HCT116 (cell line): ENCODE measurements around the gene KCNMB2. TPM values are rescaled to one million over a fixed set of nuclear protein-coding genes. Genes with fewer than 3 reads are reported as not detected.

Source experiments
- ATAC-seq: fragments of 200-7000 bp; cut with Tn5 transposase; 2 replicates; pipeline ENCODE4 v1.9.1; 2020; ENCODE audit warnings: mild to moderate bottlenecking, moderate library complexity
- BruUV-seq: library from RNA; stranded (reverse); fragments of 400-500 nt; replicated peaks from 2 replicates; lab custom pipeline; 2021; lab: Mats Ljungman, UMichigan
- CTCF ChIA-PET: fragments of 300-600 bp; sonication (Branson Sonifier 250); formaldehyde crosslinking; loops from one replicate; lab custom pipeline; 2021; ENCODE audit warnings: antibody characterized with exemption; lab: Charles Lee
- POLR2A ChIA-PET: fragments of 300-600, 350-600 bp; sonication (Branson Sonifier 250); formaldehyde crosslinking; loops from one replicate; lab custom pipeline; 2021; ENCODE audit warnings: antibody characterized with exemption; lab: Charles Lee
- RAD21 ChIA-PET, 2 experiments: fragments of 300-600 bp; sonication (Branson Sonifier 250); formaldehyde crosslinking; loops; one replicate each; lab custom pipeline; 2023; ENCODE audit warnings: low total read pairs in 2 of 2; ENCODE audit not compliant: uncharacterized antibody in 2 of 2, unreplicated experiment in 2 of 2, low non-redundant PET in 1 of 2; lab: Charles Lee
- DNase-seq: peaks from one replicate; pipeline ENCODE4 v3.0.0-alpha.2; 2010; ENCODE audit warnings: low read depth, low spot score
- H2AFZ ChIP-seq: fragments of 200-600 bp; shearing (Covaris generic), sonication (generic); 2 replicates; pipeline ENCODE4 v1.6.1; 2017; ENCODE audit warnings: low read depth, mixed run types, mixed read lengths, antibody characterized with exemption, low read length; ENCODE audit not compliant: poor library complexity, severe bottlenecking
- H3K27ac ChIP-seq: 2 replicates; pipeline ENCODE4 v1.5.1; 2012; ENCODE audit warnings: low read depth, low read length
- H3K27me3 ChIP-seq: fragments of 200-600 bp; sonication (generic); 2 replicates; pipeline ENCODE4 v1.6.1; 2016; ENCODE audit warnings: mixed run types, low read length, mixed read lengths; ENCODE audit not compliant: insufficient read depth
- H3K36me3 ChIP-seq, 2 experiments: fragments of 200-500 bp in 1 of 2; fragments of 200-600 bp in 1 of 2; sonication (Bioruptor generic) in 1 of 2; sonication (generic) in 1 of 2; 2 replicates each; pipeline versions ENCODE4 v1.5.1 to v1.6.1; 2014 to 2016; ENCODE audit warnings: low read length in 2 of 2, inconsistent platforms in 1 of 2, mixed read lengths in 1 of 2, mixed run types in 1 of 2; ENCODE audit not compliant: insufficient read depth in 2 of 2, control insufficient read depth in 1 of 2
- H3K4me1 ChIP-seq, 2 experiments: fragments of 200-600 bp in 1 of 2; sonication (generic) in 1 of 2; 2 replicates each; pipeline versions ENCODE4 v1.5.1 to v1.6.1; 2012 to 2017; ENCODE audit warnings: low read length in 2 of 2, inconsistent platforms in 1 of 2, mild to moderate bottlenecking in 1 of 2, mixed read lengths in 1 of 2, mixed run types in 1 of 2, moderate library complexity in 1 of 2; ENCODE audit not compliant: insufficient read depth in 2 of 2, control insufficient read depth in 1 of 2
- H3K4me2 ChIP-seq: fragments of 200-600 bp; sonication (generic); 2 replicates; pipeline ENCODE4 v1.6.1; 2017; ENCODE audit warnings: mixed run types, low read length, mixed read lengths
- H3K4me3 ChIP-seq, 2 experiments: fragments of 200-600 bp in 1 of 2; sonication (generic) in 1 of 2; replicated peaks in 1 of 2; 2 replicates each; pipeline ENCODE4 v1.5.1; 2011 to 2016; ENCODE audit warnings: low read length in 2 of 2, control low read depth in 1 of 2, low read depth in 1 of 2, mild to moderate bottlenecking in 1 of 2, mixed read lengths in 1 of 2, mixed run types in 1 of 2
- H3K79me2 ChIP-seq: fragments of 200-600 bp; sonication (generic); 2 replicates; pipeline ENCODE4 v1.6.1; 2017; ENCODE audit warnings: mild to moderate bottlenecking, mixed run types, low read length, moderate library complexity, mixed read lengths; ENCODE audit not compliant: insufficient read depth
- H3K9ac ChIP-seq: fragments of 200-600 bp; sonication (generic); 2 replicates; pipeline ENCODE4 v1.6.1; 2016; ENCODE audit warnings: low read length, mixed read lengths
- H3K9me2 ChIP-seq: fragments of 200-600 bp; sonication (generic), shearing (Covaris generic); 2 replicates; pipeline ENCODE4 v1.6.1; 2017; ENCODE audit warnings: mixed run types, mild to moderate bottlenecking, moderate library complexity; ENCODE audit not compliant: insufficient read depth
- H3K9me3 ChIP-seq, 2 experiments: fragments of 200-500 bp in 1 of 2; fragments of 200-600 bp in 1 of 2; sonication (Bioruptor generic) in 1 of 2; sonication (generic) in 1 of 2; 2 replicates each; pipeline ENCODE4 v1.6.1; 2014 to 2017; ENCODE audit warnings: low read length in 2 of 2, mixed read lengths in 2 of 2, inconsistent platforms in 1 of 2, low read depth in 1 of 2, mild to moderate bottlenecking in 1 of 2, mixed run types in 1 of 2, moderate library complexity in 1 of 2; ENCODE audit not compliant: control insufficient read depth in 1 of 2, insufficient read depth in 1 of 2
- H4K20me1 ChIP-seq: fragments of 200-600 bp; sonication (generic), shearing (Covaris generic); 2 replicates; pipeline ENCODE4 v1.6.1; 2017; ENCODE audit warnings: mixed run types, mild to moderate bottlenecking, moderate library complexity; ENCODE audit not compliant: insufficient read depth
- ATF3 ChIP-seq: IDR thresholded peaks from 2 replicates; pipeline ENCODE4 v1.6.1; 2012
- CBX3 ChIP-seq: IDR thresholded peaks from 2 replicates; pipeline ENCODE4 v1.6.1; 2012; ENCODE audit warnings: low read depth
- EGR1 ChIP-seq: IDR thresholded peaks from 2 replicates; pipeline ENCODE4 v1.6.1; 2012; ENCODE audit warnings: low read depth
- EZH2 ChIP-seq: fragments of 200-600 bp; sonication (generic); IDR thresholded peaks from 2 replicates; pipeline ENCODE4 v1.6.1; 2017; ENCODE audit warnings: antibody characterized with exemption, mixed run types
- EZH2phosphoT487 ChIP-seq: fragments of 200-600 bp; IDR thresholded peaks from 2 replicates; pipeline ENCODE4 v1.6.1; 2018; ENCODE audit warnings: antibody characterized with exemption, borderline replicate concordance
- JUND ChIP-seq: IDR thresholded peaks from 2 replicates; pipeline ENCODE4 v1.6.1; 2012
- MAX ChIP-seq: IDR thresholded peaks from 2 replicates; pipeline ENCODE4 v1.6.1; 2012
- RAD21 ChIP-seq: IDR thresholded peaks from 2 replicates; pipeline ENCODE4 v1.6.1; 2012; ENCODE audit warnings: low read depth, mild to moderate bottlenecking
- REST ChIP-seq: IDR thresholded peaks from 2 replicates; pipeline ENCODE4 v1.6.1; 2012; ENCODE audit warnings: low read depth
- SIN3A ChIP-seq: IDR thresholded peaks from 2 replicates; pipeline ENCODE4 v1.6.1; 2012; ENCODE audit warnings: low read depth
- TCF7L2 ChIP-seq: IDR thresholded peaks from 2 replicates; pipeline ENCODE4 v1.7.0; 2011; ENCODE audit warnings: borderline replicate concordance, inconsistent platforms; ENCODE audit not compliant: insufficient read depth, insufficient read length; ENCODE audit errors: extremely low read depth
- ZBTB33 ChIP-seq: IDR thresholded peaks from 2 replicates; pipeline ENCODE4 v1.6.1; 2011; ENCODE audit warnings: mild to moderate bottlenecking, low read length, moderate library complexity; ENCODE audit not compliant: insufficient replicate concordance; ENCODE audit errors: extremely low read depth
- ZFX ChIP-seq: fragments of 450-650 bp; IDR thresholded peaks from 2 replicates; pipeline ENCODE4 v1.6.1; 2017
- intact Hi-C: fragments of 100-400 bp; cut with micrococcal nuclease; formaldehyde crosslinking; loops from 2 replicates; pipeline ENCODE4 v1.10.0; 2022
- total RNA-seq: library from RNA; stranded (reverse); gene quantifications from one replicate; pipeline ENCODE4 v1.2.1, GENCODE V29; 2021; ENCODE audit not compliant: unreplicated experiment

The KCNMB2 gene
- total RNA-seq, 1 experiment from 2014 or later, result not detected

GRCh38 chr3:178680037-178680436 is 143.8 kb downstream of the KCNMB2 start:
- Histone ChIP-seq H3K79me2 (no peaks in the 10 kb centered on the region), H3K4me1 (no peaks in the 10 kb centered on the region), H3K36me3 (no peaks in the 10 kb centered on the region), H3K9ac (no peak overlapping the region), H3K27me3 (no peaks in the 10 kb centered on the region), H3K27ac (no peak overlapping the region), H4K20me1 (no peaks in the 10 kb centered on the region)
- DNase-seq (no peak), ATAC-seq (no peak)
- intact Hi-C loops, result no loop called here
- CTCF ChIA-PET, result no interaction called here
- TF ChIP-seq EZH2phosphoT487, result no peak
- TF ChIP-seq CBX3, result no peak
- no peak for TF ChIP-seq EZH2
- no peak for TF ChIP-seq ZBTB33
- TF ChIP-seq RAD21, result no peak
- no peak for TF ChIP-seq JUND
- TF ChIP-seq, all 23 proteins: peak for 0
- ChIA-PET POLR2A (no interaction called here), RAD21 (no interaction called here)
- Histone ChIP-seq H3K4me3 (no peak overlapping the region), H3K9me3 (no peaks in the 10 kb centered on the region), H3K4me2 (no peak overlapping the region), H2AFZ (no peak overlapping the region), H3K9me2 (no peaks in the 10 kb centered on the region)
- no TSS peak for BruUV-seq

GRCh38 chr3:178680489-178680888 is 144.3 kb downstream of the KCNMB2 start:
- BruUV-seq, result no TSS peak
- Histone ChIP-seq H3K79me2 (no peaks in the 10 kb centered on the region), H3K4me1 (no peaks in the 10 kb centered on the region), H3K27ac (no peak overlapping the region), H3K9me3 (no peaks in the 10 kb centered on the region), H3K27me3 (no peaks in the 10 kb centered on the region), H3K4me3 (no peak overlapping the region), H4K20me1 (no peaks in the 10 kb centered on the region), H3K9me2 (no peaks in the 10 kb centered on the region), H3K4me2 (no peak overlapping the region), H2AFZ (no peak overlapping the region), H3K9ac (no peak overlapping the region), H3K36me3 (no peaks in the 10 kb centered on the region)
- POLR2A ChIA-PET, result no interaction called here
- DNase-seq, result no peak
- no peak for ATAC-seq
- intact Hi-C loops, result no loop called here
- RAD21 ChIA-PET, result no interaction called here
- CTCF ChIA-PET, result no interaction called here
- TF ChIP-seq EZH2 (no peak), TCF7L2 (no peak), ATF3 (no peak), JUND (no peak), ZBTB33 (no peak), ZFX (no peak), MAX (no peak), CBX3 (no peak), REST (no peak), SIN3A (no peak), EGR1 (no peak)
